Stimulated activated CD4-positive, alpha-beta T cell treated with anti-CD3 and anti-CD28 coated beads, Interleukin-15, amount 100 ng/mL, for 24 hours (primary cell): ENCODE data around the gene TRAPPC4.
"Not testable (repeated sequence)": the region's sequence is repeated elsewhere in the genome, so short reads cannot be mapped to it uniquely, and the experiment has no call there.

ENCODE experiments used
- DNase-seq: peaks from one replicate; pipeline ENCODE4 v3.0.0-alpha.2; 2020

TRAPPC4 gene

DNA sequence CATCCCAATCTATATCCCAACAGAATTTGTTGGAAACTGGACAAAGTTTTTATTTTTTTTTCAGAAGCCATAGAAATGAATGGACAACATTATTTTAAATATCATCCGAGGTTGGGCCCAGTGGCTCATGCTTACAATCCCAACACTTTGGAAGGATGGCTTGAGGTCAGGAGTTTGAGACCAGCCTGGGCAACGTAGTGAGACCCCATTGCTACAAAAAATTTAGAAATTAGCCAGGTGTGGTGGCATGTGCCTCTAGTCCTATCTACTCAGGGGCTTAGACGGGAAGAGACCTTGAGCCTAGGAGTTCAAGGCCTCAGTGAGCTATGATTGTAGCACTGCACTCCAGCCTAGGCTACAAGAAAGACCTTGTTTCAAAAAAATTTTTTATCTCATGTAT lies 16.2 kb downstream of the TRAPPC4 start:
- no peak for DNase-seq

DNA sequence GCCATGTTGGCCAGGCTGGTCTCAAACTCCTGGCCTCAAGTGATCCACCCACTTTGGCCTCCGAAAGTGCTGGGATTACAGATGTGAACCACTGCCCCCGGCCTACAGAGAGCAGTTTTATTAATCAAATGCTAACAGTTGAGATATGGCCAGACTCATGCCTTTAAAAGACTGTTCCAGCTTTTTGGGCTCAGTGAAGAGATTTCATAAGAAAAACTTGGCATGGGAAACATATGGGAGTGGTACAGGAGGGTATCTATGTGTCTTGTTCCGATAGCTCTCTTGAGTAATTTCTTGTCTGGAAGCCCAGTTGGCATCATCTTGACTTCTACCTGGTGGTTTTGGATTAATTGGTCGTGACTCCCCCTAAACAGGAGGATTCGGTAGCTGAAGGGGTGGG lies 20.3 kb downstream of the TRAPPC4 start:
- no peak for DNase-seq

DNA sequence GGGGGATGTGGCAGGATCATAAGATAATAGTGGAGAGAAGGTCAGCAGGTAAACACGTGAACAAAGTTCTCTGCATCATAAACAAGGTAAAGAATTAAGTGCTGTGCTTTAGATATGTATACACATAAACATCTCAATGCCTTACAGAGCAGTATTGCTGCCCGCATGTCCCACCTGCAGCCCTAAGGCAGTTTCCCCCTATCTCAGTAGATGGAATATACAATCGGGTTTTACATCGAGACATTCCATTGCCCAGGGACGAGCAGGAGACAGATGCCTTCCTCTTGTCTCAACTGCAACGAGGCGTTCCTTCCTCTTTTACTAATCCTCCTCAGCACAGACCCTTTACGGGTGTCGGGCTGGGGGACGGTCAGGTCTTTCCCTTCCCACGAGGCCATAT lies 20.9 kb downstream of the TRAPPC4 start:
- DNase-seq: not testable (repeated sequence)

DNA sequence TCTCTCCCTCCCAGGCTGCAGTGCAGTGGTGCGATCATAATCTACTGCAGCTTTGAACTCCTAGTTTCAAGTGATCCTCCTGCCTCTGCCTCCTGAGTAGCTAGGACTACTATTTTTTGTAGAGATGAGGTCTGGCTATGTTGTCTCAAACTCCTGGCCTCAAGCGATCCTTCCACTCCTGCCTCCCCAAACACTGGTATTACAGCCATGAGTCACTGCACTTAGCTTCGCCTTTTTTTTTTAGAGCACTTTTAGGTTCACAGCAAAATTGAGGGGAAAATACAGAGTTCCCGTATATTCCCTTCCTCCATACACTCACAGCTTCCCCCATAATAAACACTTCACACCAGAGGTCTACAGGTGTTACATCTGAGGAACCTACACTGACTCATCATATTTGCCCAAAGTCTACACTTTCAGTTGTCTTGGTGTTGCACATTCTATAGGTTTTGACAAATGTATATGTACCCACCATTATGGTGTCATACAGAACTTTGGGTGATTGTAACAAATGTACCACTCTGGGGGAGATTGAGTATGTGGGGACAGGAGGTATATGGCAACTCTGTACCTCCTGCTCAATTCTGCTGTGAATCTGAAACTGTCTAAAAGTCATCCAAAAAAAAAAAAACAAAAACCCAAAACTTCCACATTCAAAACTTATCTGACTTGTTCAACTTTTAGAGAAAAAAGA lies 23.4 kb downstream of the TRAPPC4 start:
- no peak for DNase-seq

DNA sequence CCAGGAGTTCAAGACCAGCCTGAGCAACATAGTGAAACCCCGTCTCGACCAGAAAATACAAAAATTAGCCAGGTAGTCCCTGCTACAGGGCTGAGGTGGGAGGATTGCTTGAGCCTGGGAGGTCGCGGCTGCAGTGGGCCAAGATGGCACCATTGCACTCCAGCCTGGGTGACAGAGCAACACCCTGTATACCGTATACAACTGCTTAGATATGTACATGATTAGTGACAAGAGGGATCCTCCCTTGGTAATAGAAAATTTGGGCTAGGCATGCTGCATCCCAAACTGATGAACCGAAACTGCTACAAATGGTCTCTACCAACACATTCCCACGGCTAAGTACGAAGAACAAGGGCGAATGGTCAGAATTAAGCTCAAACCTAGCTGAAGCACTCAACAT lies 24.4 kb downstream of the TRAPPC4 start:
- DNase-seq: no peak

DNA sequence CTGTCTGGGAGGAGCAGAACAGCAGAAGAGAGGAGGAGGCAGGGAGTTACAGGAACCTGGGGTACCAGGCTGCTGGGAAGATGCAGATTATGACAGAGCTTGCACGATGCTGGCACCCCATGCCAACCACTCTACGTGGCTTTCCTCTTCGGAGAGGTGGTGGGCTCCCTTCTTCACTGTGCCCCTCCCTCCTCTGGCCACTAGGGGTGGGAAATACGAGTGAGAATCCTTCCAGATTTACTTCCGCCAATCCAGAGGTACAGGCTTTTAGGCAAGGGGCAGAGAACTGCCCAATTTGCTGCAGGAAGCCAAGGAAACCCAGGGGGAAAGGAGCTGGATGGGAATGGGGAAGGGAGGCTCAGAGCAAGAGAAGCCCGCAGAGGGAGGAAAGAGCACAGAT lies 26.1 kb downstream of the TRAPPC4 start:
- no peak for DNase-seq

DNA sequence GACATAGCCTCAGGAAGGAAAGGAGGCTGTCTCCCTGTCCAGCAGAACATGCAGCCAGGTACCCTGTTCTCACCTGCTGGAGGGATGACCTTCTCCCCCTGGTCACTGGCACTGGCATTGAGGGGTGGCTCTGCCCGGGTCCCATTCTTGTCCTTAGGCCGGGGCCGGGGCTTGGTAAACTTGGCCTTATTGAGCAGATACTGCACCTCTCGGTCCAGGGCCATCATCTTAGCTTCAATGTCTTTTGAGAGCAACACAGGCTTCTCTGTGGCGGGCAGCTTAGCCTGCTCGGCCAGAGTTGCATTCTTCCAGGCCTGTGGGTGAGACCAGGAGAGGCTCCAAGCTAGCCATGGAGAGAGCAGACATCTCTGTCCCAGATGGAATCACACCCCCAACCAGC lies 27.9 kb downstream of the TRAPPC4 start:
- no peak for DNase-seq

DNA sequence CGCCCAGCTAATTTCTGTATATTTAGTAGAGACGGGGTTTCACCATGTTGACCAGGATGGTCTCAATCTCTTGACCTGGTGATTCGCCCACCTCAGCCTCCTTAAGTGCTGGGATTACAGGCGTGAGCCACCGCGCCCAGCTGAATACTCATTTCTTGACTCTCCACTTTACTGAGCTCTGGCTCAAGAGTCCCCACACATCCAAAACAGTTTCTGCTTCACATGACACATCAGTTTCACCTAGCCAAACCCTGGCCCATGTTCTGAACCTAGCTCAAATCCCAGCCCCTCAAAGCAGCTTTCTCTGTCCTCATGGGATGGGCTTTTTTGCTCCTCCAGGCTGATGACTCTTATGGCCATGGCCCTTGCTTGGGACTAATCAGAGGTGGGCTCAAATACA lies 28.6 kb downstream of the TRAPPC4 start:
- DNase-seq: no peak

DNA sequence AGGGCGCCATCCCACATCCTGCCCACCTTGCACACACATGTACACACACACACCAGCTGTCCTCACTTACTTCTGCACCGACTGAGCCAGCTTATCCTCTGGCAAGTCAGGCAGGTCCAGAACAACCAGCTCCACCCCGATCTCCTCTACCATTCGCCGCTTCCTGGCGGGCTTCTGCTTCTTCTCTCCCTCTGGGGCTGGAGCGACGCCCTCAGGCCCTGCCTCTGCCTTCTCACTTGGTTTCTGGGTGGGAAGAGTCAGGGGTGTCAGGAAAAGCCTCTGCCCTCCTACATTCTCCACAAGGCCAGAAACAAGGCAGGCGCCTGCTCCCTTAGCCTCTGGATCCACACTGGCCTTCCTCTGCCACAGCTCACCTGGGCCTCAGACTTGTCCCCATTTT lies 30.1 kb downstream of the TRAPPC4 start:
- DNase-seq: no peak

DNA sequence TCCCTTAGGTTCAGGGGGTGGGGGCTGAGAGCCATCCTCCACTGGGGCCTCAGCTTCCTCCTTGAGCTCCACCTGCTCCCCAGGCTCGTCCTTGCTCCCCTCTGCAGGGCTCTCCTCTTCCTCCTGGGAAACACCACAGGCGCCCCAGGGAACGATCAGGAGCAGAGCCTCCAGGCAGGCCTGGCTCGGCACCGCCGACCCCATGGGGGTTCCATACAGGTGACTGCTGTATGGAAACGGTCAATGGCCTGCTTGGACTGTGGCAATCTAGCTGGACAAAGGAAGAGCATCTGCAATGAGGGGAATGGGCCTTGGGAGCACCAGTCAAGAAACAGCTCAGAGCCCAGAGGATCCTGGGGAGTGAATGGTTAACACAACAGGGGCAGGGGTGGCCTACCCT lies 30.5 kb downstream of the TRAPPC4 start:
- DNase-seq: no peak

DNA sequence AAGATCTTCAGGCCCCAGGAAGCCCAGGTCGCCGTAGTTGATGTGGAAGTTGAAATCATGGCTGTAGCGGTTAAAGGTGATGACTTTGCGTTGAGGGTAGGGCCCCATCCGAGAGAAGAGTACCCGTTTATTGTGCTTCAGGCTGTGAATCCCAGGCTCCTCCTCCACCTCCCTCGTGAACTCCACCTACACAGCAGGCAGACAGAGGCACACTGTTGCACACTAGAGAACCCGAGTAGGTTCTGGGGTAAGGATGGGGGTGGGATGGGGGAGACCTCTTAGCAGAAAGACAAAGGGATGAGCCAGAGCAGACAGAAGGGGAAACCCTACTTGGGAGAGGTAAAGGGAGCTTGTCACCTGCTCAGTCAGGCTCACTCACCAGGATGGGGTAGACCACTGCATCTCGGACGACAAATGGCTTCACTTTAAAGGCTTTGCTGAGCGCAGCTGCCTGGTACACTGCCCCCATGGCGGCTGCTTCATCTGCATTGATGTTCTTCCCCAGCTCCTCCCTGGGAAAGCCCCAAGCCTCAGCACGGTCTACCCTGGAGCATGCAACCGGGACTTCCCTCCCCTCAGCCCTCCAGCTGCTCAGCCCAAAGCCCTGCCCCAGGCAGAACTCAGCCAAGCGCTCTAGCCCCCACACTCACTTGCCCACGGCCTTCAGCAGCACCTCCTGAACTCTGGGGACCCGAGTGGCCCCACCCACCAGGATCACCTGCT lies 33.0 kb downstream of the TRAPPC4 start:
- peak; percentile 41 for DNase-seq

DNA sequence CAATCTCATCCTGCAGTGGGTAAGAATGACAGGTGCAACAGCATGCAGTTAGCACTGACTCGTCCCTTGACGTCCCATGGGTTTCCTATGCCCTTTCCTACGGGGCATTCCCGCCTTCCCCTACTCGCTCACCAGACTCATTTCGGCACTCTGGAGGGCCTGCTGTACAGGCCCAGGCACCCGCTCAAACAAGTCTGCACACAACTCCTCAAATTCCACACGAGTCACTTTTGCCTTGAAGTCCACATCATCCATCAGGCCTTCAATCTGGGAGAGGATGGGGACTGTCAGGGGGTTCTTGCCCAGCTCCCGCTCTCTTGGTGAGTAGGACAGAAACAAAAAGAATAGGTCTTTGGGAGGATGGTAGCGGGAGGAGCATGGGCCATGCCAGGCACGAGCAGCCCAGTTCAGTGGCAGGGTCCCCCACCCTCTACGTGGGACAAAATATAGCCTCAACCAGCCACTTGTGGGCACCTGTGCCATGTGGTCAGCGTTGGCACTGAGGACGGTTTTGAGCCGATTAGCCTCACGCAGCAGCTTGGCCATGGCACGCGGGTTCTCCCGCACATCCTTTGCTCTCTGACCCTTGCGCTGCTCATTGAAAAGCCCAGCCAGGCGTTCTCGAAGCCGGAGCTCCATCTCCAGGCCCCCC lies 33.7 kb downstream of the TRAPPC4 start:
- DNase-seq: no peak

DNA sequence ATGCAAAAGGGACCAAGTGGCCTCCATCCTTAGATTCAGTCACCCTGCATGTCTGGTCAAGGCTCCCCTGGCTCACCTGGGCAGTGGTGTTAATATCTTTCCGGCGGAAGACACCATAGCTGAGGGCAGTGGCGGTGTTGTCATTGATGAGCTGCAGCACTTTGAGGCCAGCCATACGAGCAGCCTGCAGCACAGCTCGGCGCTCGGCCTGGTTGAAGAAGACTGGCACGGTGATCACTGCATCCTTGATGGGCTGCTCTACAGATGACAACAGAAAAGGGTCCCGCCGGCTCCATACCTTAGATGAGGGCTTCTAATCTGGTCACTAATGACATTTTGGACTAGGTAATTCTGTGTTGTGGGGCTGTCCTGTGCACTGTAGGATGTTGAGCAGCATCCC lies 35.9 kb downstream of the TRAPPC4 start:
- DNase-seq: no peak

DNA sequence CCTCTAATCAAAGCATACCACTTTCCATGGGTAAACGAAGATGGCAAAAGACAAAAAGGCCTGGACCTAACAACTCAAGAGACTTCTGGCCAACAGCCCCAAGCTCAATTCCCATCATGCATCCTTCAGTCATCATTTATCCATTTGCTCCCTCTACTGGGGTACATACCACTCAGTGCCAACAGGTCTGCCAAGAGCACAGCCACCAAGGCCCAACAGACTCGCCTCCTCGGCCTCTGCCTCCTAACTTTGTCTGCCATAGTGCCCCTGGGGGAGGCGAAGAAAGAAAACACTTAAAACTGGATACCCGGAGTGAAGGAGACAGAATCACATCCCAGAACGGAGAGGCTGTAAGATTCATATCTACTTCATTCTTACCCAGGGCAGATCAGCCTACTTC lies 37.3 kb downstream of the TRAPPC4 start:
- peak; percentile 31 for DNase-seq

DNA sequence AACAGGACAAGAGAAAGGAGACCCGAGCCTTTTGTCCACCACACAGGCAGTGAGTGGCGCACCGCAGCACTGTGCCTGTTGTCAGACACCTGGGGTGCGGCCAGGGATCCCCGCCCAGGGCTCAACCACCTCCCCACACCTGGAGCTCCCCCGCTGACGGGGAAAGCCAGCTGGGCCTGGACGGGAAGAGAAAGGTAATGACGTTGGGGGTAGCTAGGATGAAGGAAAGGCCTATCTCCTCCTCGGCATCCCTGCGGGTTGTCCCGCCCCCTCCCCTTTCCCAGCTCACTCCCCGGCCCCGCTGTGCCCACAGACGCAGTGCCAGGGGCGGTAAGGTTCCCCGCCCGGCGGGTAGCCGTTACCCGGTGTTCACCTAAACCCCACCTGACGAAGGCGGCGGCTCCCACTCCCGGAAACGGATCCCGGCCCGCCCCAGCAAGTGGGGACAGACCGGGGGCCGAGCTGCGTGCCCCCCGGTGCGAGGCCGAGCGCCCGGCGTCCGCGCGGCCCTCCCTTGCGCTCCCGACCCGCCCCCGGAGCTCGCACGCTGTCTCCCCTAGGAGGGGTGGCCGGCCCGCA lies 37.9 kb downstream of the TRAPPC4 start:
- DNase-seq: peak; percentile 58

DNA sequence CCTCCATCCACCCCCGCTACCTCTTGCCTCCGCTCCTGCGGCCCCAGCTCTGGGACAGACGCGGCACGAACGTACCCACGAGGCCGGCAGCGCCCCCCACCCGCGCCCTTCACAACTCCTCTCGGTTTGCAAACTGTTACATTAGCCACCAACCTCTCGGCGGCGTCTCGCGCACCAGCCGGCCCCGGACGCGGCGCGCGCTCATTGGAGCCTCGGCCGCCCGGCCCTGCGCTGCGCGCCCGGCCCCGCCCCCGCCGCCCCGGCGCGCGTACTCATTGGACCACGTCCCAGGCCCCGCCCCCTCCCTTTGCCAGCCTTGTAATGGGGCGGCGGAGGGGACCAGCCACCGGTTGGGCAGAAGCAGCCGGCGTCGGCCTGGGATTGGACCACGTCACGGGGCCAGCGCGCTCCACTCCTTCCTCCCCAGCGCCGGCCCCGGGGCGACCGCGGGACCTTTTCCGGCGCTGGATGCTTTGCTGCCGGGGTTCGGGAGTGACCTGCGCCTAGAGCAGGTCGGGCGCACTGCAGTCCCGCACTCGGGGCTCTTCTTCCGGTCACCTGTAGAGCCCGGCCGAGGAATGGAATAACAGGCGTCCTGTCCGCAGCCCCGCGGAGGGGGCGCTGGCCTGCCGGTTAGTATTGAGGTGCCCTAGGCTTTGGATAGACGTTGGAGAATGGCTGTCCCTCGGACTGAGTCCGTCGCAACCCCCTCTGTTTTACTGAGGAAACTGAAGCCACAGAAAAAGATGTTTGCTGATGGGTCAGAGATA lies 38.6 kb downstream of the TRAPPC4 start, which contains the start of gene HYOU1:
TSS of gene HYOU1 (minus strand) at position 206 of the 770 bp plus-strand sequence. CDS start 1,045 bp downstream, outside the sequence.
- peak; percentile 100 for DNase-seq

DNA sequence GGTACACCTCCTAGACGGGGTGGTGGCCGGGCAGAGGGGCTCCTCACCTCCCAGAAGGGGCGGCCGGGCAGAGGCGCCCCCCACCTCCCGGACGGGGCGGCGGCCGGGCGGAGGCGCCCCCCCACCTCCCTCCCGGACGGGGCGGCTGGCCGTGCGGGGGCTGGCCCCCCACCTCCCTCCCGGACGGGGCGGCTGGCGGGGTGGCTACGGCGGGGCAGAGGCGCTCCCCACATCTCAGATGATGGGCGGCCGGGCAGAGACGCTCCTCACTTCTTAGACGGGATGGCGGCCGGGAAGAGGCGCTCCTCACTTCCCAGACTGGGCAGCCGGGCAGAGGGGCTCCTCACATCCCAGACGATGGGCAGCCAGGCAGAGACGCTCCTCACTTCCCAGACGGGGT lies 40.6 kb downstream of the TRAPPC4 start:
- not testable (repeated sequence) for DNase-seq

DNA sequence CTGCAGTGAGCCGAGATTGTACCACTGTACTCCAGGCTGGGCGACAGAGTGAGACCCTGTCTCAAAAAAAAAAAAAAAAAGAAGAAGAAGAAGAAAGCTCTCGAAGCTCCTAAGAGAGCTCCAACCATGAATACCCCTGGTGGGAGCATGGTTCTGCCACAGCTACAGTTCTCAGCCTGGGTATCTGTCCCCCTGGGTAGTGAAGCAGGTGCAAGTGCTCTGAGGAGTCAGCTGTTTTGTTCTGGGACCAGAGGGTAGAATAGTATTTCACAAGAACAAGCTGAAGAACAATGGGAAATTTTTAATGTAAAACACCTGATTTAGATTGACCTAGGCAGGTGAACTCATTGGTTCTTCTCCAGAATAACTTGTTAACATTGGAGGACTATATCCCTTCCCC lies 42.7 kb downstream of the TRAPPC4 start:
- DNase-seq: no peak

DNA sequence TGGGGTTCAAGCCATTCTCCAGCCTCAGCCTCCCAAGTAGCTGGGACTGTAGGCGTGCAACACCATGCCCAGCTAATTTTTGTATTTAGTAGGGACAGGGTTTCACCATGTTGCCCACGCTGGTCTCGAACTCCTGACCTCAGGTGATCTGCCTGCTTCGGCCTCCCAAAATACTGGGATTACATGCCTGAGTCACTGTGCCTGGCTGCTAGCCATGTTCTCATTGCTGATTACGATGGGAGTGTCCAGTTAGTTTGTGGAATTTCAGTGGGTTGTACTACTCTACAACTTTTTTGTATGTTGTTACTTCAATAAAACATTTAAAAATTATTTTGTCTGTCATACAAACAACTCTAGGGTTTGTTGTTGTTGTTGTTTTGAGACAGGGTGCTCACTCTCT lies 44.2 kb downstream of the TRAPPC4 start:
- no peak for DNase-seq

DNA sequence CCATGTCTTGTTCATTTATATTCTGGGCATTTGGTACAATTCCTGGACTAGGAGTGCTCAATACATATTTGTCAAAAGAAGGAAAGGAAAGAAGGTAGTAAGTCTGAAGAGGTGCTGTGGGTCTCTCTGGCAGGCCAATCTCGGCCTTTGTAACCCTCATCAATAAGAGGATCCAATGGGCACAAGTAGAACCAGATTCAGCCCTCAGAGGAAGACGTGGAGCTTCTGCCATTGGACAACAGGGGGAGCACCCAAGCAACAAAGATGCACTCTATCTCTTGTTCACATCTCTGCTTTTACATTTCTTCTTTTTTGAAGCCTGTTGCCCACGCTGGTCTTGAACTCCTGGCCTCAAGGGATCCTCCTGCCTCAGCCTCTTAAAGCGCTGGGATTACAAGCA lies 46.8 kb downstream of the TRAPPC4 start:
- DNase-seq: peak; percentile 52

DNA sequence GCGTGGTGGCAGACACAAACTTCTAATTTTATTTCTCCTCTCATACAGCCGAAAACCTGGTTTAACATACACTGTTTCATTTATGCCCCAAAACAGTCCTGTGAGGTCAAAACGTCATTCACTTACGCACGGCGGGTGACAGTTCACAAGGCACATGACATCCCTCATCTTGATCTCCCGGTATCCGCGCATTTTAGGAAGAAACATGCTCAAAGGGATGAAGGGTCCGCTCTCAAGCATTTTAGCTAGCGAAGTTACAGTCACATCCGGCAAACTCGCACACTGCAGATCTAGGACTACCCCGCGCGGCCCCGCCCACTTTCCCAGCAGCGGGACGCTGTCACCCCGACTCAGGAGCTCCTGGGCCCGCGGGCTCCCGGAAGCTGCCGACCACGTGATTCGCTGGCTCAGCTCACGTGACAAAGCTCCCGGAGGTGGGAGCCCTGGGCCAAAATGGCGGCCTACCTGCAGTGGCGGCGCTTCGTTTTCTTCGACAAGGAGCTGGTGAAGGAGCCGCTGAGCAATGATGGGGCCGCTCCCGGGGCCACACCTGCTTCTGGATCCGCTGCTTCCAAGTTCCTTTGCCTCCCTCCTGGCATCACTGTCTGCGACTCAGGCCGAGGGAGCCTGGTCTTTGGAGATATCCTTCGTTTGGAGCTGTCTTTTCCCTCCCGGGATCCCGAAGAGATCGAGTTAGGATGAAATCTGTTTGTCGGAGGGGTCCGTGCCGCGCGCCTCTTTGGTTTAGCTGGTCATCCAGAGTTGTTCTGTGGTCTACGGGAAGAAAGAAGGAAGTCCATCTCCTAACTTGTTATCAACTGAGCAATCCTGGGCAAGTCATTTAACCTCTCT lies 49.0 kb downstream of the TRAPPC4 start, which contains the start of gene VPS11:
TSS of gene VPS11 (plus strand) at position 448 of the 852 bp plus-strand sequence. CDS start at position 454, 6 bp downstream.
- peak; percentile 99 for DNase-seq
